ENCODE data around the gene BCL3.
"Not testable (repeated sequence)": the region's sequence is repeated elsewhere in the genome, so short reads cannot be mapped to it uniquely, and the experiment has no call there.

Gene BCL3

GRCh38 chr19:44762038-44762437 is 13.5 kb downstream of the BCL3 start:
- no peak for DNase-seq

- DNase-seq, result peak; percentile 86 to 93
These were observed 16.8 kb downstream of the BCL3 start for GRCh38 chr19:44765033-44765948.

GRCh38 chr19:44765949-44766335 is 17.4 kb downstream of the BCL3 start:
- no peak for DNase-seq

- DNase-seq, result peak; percentile 83 to 93
These were observed 19.0 kb downstream of the BCL3 start for GRCh38 chr19:44767295-44768180.

- DNase-seq, result peak; percentile 96 to 99
These were observed 22.2 kb downstream of the BCL3 start for GRCh38 chr19:44770550-44771257.

- DNase-seq, result not testable (repeated sequence)
These were observed 23.6 kb downstream of the BCL3 start for GRCh38 chr19:44772144-44772543.

- no peak for DNase-seq
These were observed 24.5 kb downstream of the BCL3 start for GRCh38 chr19:44772959-44773358.

- DNase-seq, result no peak
These were observed 27.2 kb downstream of the BCL3 start for GRCh38 chr19:44775676-44776240.

- no peak for DNase-seq
These were observed 28.0 kb downstream of the BCL3 start for GRCh38 chr19:44776402-44777096.

GRCh38 chr19:44777715-44778347 is 29.3 kb downstream of the BCL3 start, which contains the start of gene CBLC:
CBLC (plus strand) TSS chr19:44777890; CDS start chr19:44777932, 42 bp downstream.
- no peak for DNase-seq

GRCh38 chr19:44779150-44779549 is 30.6 kb downstream of the BCL3 start:
- no peak for DNase-seq

GRCh38 chr19:44781694-44782093 is 33.2 kb downstream of the BCL3 start:
- DNase-seq, result not testable (repeated sequence)

GRCh38 chr19:44782729-44783128 is 34.2 kb downstream of the BCL3 start:
- DNase-seq, result no peak

GRCh38 chr19:44783545-44783944 is 35.0 kb downstream of the BCL3 start:
- no peak for DNase-seq

- DNase-seq, result no peak
These were observed 36.8 kb downstream of the BCL3 start for GRCh38 chr19:44785271-44785670.

GRCh38 chr19:44785993-44786392 is 37.5 kb downstream of the BCL3 start:
- no peak for DNase-seq

- DNase-seq, result no peak
These were observed 40.5 kb downstream of the BCL3 start for GRCh38 chr19:44788971-44789370.

GRCh38 chr19:44789943-44790483 is 41.5 kb downstream of the BCL3 start:
- peak in 1 of 2 donors; percentile 48 for DNase-seq

GRCh38 chr19:44792281-44792680 is 43.8 kb downstream of the BCL3 start:
- DNase-seq, result no peak

- no peak for DNase-seq
These were observed 46.1 kb downstream of the BCL3 start for GRCh38 chr19:44794610-44795009.

GRCh38 chr19:44795398-44795987 is 47.0 kb downstream of the BCL3 start:
- DNase-seq, result no peak

Measured in inflammatory macrophage treated with lipopolysaccharide for 1 hour (primary cell).